Activated naive CD4-positive, alpha-beta T cell treated with anti-CD3 and anti-CD28 coated beads, Interleukin-2, amount 50 U/mL, for 16 hours (primary cell): Measurements from ENCODE around the gene JAKMIP1.

ENCODE experiments used
- DNase-seq: peaks from one replicate; pipeline ENCODE4 v3.0.0-alpha.2; 2020

The JAKMIP1 gene

GRCh38 chr4:6055436-6055835 is 144.9 kb downstream of the JAKMIP1 start:
- no peak for DNase-seq

- DNase-seq = no peak
Measured at GRCh38 chr4:6055030-6055429, 145.3 kb downstream of the JAKMIP1 start.

DNA sequence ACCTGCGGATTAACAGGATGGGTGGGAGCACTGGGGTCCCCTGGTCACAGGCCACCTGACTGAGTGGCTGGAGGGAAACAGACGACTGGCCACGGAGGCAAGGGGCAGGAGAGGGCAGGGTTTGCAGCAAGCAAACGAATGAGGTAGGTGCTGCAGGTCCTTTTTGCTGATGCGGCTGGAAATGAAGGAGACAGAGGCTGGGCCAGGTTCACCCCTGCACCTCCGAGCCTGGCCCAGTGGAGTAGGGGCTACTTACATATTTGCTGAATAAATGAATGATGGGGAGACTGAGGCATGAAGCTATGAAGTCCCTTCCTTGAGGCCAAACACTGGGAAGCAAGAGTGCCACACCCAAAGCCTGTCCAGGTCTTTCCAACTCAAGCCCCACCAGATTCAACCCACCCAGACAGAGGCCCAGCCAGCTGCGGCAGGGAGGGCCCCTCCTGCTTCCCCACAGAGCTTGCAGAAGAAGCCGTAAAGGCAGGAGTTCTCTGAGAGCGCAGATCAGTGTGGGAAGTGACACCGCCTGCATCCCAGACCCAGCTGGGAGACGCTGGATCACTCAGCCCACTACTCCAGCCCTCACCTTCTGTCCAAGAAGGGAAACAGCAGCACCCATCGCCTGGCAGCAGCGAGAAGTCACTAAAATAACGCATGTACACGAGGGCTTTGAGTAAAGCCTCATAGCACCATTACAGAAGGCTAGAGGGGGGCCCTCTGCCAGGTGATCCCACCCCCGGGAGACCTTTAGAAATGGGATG is 146.0 kb downstream of the JAKMIP1 start:
- no peak for DNase-seq

DNA sequence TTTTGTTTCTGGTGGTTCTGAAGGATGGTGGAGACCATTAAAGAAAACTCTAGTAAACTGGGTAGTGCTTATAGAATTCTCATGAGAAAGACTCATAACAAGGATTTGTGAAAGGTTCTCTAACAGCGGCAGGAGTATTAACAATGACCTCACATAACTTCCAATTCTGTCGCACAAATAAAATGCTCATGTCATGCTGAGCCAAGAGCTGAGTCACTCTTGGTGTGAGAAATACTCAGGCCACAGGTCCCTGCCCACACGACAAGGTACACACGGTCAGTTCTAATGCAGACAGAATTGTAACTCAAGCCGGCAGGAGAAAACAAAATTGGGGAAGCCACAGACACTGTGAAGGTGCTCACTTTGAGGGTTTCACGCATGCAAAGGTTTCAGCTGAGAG is 147.7 kb downstream of the JAKMIP1 start:
- no peak for DNase-seq

GRCh38 chr4:6050551-6050950 is 149.8 kb downstream of the JAKMIP1 start:
- DNase-seq = no peak

DNA sequence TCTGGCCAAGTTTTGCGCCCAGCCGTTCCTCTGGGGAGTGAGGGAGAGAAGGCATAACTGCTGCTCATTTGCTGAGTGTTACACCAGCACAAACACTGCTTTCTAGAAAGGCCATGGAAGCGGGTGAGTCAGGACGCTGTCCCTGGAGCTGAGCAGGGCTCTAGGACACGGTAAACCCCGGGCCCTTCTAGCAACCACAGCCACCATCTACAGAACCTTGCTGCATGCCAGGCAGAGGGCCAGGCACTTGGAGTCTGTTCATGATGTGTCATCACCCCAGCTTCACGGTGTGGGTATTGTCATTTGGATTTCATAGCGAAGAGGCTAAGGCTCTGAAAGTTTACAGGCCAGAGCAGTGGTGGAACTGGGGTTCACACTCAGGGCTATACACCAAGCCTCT is 150.4 kb downstream of the JAKMIP1 start:
- no peak for DNase-seq

DNA sequence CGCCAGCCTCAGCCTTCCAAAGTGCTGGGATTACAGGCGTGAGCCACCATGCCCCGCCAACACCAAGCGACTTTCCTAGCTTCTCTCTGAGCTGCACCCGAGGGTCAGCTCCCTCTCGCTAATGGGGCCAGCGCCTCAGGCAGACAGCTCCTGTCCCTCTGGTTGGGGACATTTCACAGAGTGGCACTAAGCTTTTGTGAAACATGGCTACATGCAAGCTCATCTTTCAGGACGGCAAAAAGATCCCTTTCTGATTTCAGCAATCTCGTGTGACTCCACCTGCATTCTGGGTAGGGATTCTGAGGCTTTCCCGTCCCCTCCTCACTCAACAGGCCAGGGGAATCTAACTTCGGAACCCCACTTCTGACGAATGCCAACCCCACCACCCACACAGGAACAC is 151.1 kb downstream of the JAKMIP1 start:
- DNase-seq = no peak

GRCh38 chr4:6048537-6048936 is 151.8 kb downstream of the JAKMIP1 start:
- no peak for DNase-seq

GRCh38 chr4:6047130-6047673 is 153.1 kb downstream of the JAKMIP1 start:
- no peak for DNase-seq

DNA sequence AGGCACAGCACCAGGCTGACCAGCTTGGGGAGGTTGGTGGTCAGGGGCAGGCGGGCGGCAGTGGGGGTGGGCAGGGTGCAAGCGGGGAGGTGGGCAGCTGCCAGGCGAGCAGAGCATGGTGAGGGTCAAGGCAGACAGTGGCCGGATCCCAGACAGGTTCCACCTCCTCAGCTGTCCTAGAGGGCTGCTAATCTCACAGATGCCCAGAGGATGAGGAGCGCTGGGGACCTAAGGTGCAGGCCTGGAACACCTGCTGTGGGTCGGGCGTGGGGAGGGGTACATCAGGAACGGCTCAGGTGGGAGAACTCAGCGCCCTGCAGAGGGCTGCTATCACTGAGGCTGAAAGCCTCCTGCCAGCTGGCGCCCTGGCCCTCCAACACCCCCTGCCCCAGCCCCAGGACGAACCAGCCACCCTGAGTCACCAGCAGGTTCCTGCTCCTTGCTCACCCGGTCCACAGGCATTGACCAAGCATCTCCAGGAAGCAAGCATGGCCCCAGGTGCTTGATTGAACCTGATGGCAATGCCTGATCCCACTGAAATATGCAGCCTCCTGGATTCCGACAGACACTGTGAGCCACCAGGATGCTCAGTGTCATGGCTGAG is 153.7 kb downstream of the JAKMIP1 start:
- no peak for DNase-seq

DNA sequence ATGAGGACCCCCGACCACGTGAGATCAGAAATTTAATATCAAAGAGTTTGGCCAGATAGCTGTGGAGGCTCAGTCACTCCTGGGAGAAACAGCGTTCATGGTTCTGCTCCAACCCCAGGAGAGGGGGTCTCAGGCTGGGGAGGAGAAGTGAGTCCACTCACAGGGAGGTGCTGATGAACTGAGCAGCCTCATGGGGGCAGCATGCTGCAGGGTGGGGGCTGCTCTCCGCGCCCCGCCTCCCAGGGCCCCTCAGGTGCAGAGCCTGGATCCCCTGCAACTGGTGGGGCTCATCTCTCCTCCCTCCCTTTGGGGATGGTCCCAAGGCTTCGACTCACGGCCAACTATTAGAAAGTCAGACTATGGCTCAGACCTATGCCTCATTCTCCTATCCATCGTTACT is 155.5 kb downstream of the JAKMIP1 start:
- DNase-seq = no peak

DNA sequence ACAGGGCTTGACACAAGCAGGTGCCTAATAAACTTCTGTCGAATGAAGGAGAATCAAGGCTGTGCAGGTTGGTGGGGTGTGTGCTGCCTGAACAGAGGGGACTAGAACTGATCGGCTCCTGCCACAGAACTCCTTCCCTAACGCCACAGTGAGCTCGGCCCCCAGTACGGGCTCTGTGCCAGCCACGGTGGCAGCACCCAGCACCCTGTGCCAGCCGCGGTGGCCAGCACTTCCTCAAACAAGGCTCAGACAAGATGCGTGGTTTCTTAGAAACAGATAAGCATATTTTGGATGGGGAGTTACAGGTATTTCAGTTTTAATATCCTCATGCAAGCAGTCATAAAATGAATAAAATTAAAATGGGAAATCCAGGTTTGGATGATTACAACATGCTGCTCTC is 156.1 kb downstream of the JAKMIP1 start:
- no peak for DNase-seq

DNA sequence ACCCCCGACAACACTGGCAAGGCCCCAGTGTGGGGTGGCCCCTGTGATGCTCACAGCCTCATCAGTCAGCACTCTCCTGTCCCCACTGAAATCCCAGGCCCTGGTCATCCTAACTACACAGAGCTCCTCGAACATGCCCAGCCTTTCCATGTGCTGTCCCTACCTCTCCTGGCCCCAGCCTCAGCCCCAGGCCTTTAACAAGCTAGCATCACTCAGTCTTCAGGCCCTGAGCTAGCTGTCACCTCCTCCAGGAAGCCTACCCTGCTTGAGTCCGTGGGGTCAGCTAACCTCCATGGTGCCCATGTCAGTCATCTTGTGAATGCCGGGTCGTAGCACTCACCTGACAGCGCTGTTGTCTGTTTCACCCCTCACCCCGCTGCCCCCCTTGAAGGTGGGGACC is 156.5 kb downstream of the JAKMIP1 start:
- no peak for DNase-seq

DNA sequence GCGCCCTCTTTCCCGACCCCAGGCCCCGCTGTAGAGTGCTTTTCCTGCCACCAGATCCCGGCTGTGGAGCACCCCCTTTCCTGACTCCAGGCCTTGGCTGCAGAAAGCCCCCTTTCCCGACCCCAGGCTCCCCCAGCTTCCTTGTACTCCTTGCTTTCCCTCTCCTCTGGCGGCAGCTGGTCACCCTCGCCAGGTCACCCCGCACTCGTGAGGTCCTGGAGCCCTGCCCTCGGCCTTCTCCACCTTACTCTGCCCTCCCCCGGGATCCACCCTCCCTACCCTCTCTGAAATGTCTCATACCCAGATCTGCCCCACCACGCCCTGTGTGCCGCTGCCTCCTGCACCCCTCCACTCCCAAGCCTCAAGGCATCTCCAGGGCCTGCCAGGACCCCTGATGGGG is 157.2 kb downstream of the JAKMIP1 start:
- DNase-seq = no peak

- no peak for DNase-seq
Measured at GRCh38 chr4:6042293-6043063, 157.9 kb downstream of the JAKMIP1 start.

GRCh38 chr4:6041800-6042199 is 158.5 kb downstream of the JAKMIP1 start:
- DNase-seq = no peak

GRCh38 chr4:6038711-6039110 is 161.6 kb downstream of the JAKMIP1 start:
- no peak for DNase-seq

- DNase-seq = no peak
Measured at GRCh38 chr4:6035786-6036185, 164.6 kb downstream of the JAKMIP1 start.

DNA sequence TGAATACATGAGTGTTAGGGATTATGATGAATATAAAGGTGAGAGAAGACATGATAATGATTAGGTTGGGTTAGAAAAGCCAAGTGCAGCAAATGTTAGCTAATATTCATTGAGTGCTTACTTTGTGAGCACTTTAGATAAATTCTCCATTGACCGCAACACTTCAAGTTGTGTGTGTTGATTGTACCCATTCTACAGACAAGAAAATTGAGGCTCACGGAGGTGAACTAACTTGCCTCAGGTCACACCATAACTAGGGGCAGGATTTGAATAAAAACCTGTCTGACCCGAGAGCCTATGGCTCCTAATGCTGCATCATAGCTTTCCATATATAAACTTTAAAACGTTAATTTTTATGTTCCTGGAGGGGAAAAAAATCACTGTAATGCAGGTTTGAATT is 167.0 kb downstream of the JAKMIP1 start:
- DNase-seq = no peak

- DNase-seq = no peak
Measured at GRCh38 chr4:6032249-6033244, 167.8 kb downstream of the JAKMIP1 start.

- DNase-seq = no peak
Measured at GRCh38 chr4:6031846-6032245, 168.5 kb downstream of the JAKMIP1 start.

GRCh38 chr4:6030679-6031078 is 169.7 kb downstream of the JAKMIP1 start:
- no peak for DNase-seq

DNA sequence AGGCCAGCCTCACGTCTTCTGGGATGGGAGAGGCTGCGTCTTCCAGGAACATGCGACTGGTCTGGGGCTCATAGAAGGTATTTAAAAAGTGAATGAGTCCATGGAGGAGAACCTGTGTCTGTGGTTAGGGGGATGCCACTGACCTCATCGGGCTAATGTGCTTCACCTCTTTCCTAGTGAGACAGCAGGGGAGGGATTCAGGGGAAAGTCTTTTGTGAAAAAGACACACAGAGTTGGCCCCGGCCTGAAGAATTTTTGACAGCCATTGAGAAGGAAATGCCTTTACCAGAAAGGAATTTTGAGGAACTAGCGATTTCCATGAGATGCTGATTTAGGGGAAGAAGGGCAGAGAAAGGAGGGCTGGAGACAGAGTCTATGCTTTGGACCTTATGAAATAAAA is 171.1 kb downstream of the JAKMIP1 start:
- DNase-seq = no peak
